K562 (cell line): ENCODE results near the gene C11orf58. TPM values are rescaled to one million over a fixed set of nuclear protein-coding genes. Genes with fewer than 3 reads are reported as not detected.

Experiments
- ATF1 ChIP-seq, 2 experiments: fragments of 450-650 bp in 1 of 2; IDR thresholded peaks; 2 replicates each; pipeline ENCODE4 v1.6.1; 2016; ENCODE audit warnings: missing compliant biosample characterization in 1 of 2, missing genetic modification characterization in 1 of 2
- CHD2 ChIP-seq: IDR thresholded peaks from 2 replicates; pipeline ENCODE4 v1.6.1; 2011; ENCODE audit warnings: low read depth, low read length
- CHD7 ChIP-seq: fragments of 200-600 bp; sonication (generic); IDR thresholded peaks from one replicate; pipeline ENCODE4 v1.6.1; 2012; ENCODE audit warnings: mild to moderate bottlenecking, low read depth, low read length, inconsistent platforms
- COPS2 ChIP-seq: fragments of 450-650 bp; conservative IDR thresholded peaks from 2 replicates; pipeline ENCODE4 v1.6.1; 2016; ENCODE audit warnings: mild to moderate bottlenecking, moderate library complexity
- EGR1 ChIP-seq: fragments of 450-650 bp; conservative IDR thresholded peaks from 2 replicates; pipeline ENCODE4 v1.6.1; 2017; ENCODE audit warnings: mild to moderate bottlenecking
- FOXA3 ChIP-seq, 2 experiments: fragments of 450-650 bp in 1 of 2; sonication (generic) in 1 of 2; formaldehyde crosslinking; IDR thresholded peaks in 1 of 2; conservative IDR thresholded peaks in 1 of 2; 2 replicates each; pipeline versions ENCODE4 v1.4.0 to v1.8.0; 2020 to 2022; ENCODE audit warnings: mild to moderate bottlenecking in 2 of 2, missing genetic modification reagents in 1 of 2
- ID3 ChIP-seq, 2 experiments: fragments of 250-450 bp in 1 of 2; fragments of 450-650 bp in 1 of 2; sonication (Bioruptor Pico) in 1 of 2; IDR thresholded peaks; 2 replicates each; pipeline versions ENCODE4 v1.6.1 to v1.8.0; 2016 to 2021; ENCODE audit warnings: mild to moderate bottlenecking in 2 of 2, moderate library complexity in 2 of 2, missing compliant biosample characterization in 1 of 2, missing genetic modification characterization in 1 of 2
- IRF2 ChIP-seq: sonication (generic); formaldehyde crosslinking; IDR thresholded peaks from 2 replicates; pipeline ENCODE4 v1.8.1; 2022; ENCODE audit warnings: mild to moderate bottlenecking, missing genetic modification reagents
- KDM1A ChIP-seq, 2 experiments: fragments of 450-650 bp; IDR thresholded peaks; 2 replicates each; pipeline ENCODE4 v1.6.1; 2016; ENCODE audit warnings: mild to moderate bottlenecking in 2 of 2
- NR2F6 ChIP-seq: fragments of 450-650 bp; formaldehyde crosslinking; IDR thresholded peaks from 2 replicates; pipeline ENCODE4 v1.4.0; 2020; ENCODE audit warnings: mild to moderate bottlenecking
- POLR2A ChIP-seq: fragments of 450-650 bp; conservative IDR thresholded peaks from 2 replicates; pipeline ENCODE4 v1.6.1; 2016
- RBM17 ChIP-seq: fragments of 200-400 bp; formaldehyde crosslinking; IDR thresholded peaks from 2 replicates; pipeline ENCODE4 v1.6.1; 2017; ENCODE audit warnings: low read depth, mild to moderate bottlenecking, low read length, borderline replicate concordance
- RBM39 ChIP-seq: fragments of 200-400 bp; formaldehyde crosslinking; optimal IDR thresholded peaks from 2 replicates; pipeline ENCODE3; 2018; ENCODE audit warnings: low read depth, low read length
- ZBTB43 ChIP-seq: sonication (generic); formaldehyde crosslinking; IDR thresholded peaks from 2 replicates; pipeline ENCODE4 v1.8.0; 2023; ENCODE audit warnings: mild to moderate bottlenecking, missing genetic modification reagents
- ZNF707 ChIP-seq: fragments of 250-450 bp; sonication (Bioruptor Pico); conservative IDR thresholded peaks from 2 replicates; pipeline ENCODE4 v1.8.0; 2022; ENCODE audit warnings: inconsistent platforms, mild to moderate bottlenecking, moderate library complexity
- polyA plus RNA-seq, 8 experiments: library from polyadenylated mRNA; depleted of rRNA in 4 of 8; stranded (reverse) in 5 of 8; unstranded in 3 of 8; fragments of >200 nt; fragmentation: Nextera tagmentation in 2 of 8; fragmentation: Illumina TruSeq in 1 of 8; extraction: Ambion mirVana in 2 of 8; extraction: Trizol in 1 of 8; gene quantifications; 2 replicates each; pipeline versions ENCODE4 v1.2.1 to v1.2.3, GENCODE V29; 2011 to 2014; ENCODE audit warnings: inconsistent platforms in 1 of 8, missing spikeins in 1 of 8
- total RNA-seq, 7 experiments: library from RNA; depleted of rRNA in 6 of 7; stranded (reverse); fragments of >200 nt in 6 of 7; fragmentation: Illumina TruSeq in 2 of 7; extraction: Trizol in 2 of 7; gene quantifications; 2 replicates each; pipeline versions ENCODE4 v1.2.1 to v1.2.3, GENCODE V29; 2011 to 2021; ENCODE audit warnings: low replicate concordance in 1 of 7

C11orf58 gene
- total and polyA plus RNA-seq, 9 of the 15 experiments (the other 6 are each of a cell fraction or from before 2014, with no cell fraction given), result 104 to 421 (median 247) TPM

- no peak for TF ChIP-seq CHD7
- peak; percentile 96 for TF ChIP-seq POLR2A
- no peak for TF ChIP-seq COPS2
- 0 out of 2 replicates have a peak, but pooled peaks have one; percentile 20 for TF ChIP-seq ZBTB43
- TF ChIP-seq IRF2 (CRISPR knock-in tag), result no peak
- TF ChIP-seq EGR1, result no peak
- peak; percentile 58 for TF ChIP-seq RBM39
- peak; percentile 57 for TF ChIP-seq CHD2
- no peak for TF ChIP-seq KDM1A (IDR thresholded peaks at IDR 0.05)
- TF ChIP-seq ZNF707 (CRISPR knock-in tag), result no peak
- no peak for TF ChIP-seq ATF1 (CRISPR knock-in tag; IDR thresholded peaks at IDR 0.05)
- TF ChIP-seq ATF1 (tag; IDR thresholded peaks at IDR 0.05), result peak; percentile 97
- no peak for TF ChIP-seq FOXA3 (CRISPR knock-in tag; conservative IDR thresholded peaks at IDR 0.05 in 1 of 2, IDR thresholded peaks at IDR 0.05 in 1 of 2)
- TF ChIP-seq NR2F6 (CRISPR knock-in tag), result no peak
- TF ChIP-seq RBM17, result no peak
- TF ChIP-seq ID3 (CRISPR knock-in tag; IDR thresholded peaks at IDR 0.05), result no peak
- TF ChIP-seq ID3 (tag; IDR thresholded peaks at IDR 0.05), result peak; percentile 71; the same call in 1 of the 2 replicates
Observed at GRCh38 chr11:16738193-16738946, at the start of gene C11orf58 (continued).
